ENCODE measurements around the gene PLXND1. TPM values are rescaled to one million over a fixed set of nuclear protein-coding genes. Genes with fewer than 3 reads are reported as not detected.
"Not testable (repeated sequence)": the region's sequence is repeated elsewhere in the genome, so short reads cannot be mapped to it uniquely, and the experiment has no call there.

The PLXND1 gene
- total and polyA plus RNA-seq, 8 donors, result 15.5 to 66.2 (median 28.5) TPM

DNA sequence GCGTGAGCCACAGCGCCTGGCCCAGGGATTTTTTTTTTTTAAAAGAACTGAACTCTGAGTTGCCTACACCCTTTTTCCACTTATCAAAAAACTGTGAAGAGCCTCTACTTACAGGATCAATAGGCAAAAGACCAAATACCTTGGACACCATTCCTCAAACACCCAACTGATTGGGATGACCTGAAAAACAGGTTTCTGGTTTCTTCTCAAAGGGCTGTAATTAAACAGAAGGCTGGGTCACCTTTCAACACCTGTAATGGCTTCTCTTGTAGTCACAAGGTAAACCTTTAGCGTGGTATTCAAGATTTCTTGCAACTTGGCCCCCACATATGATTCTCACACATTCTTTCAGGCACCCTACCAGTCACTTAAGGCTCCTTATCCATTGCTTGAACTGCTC lies 38.4 kb upstream of the PLXND1 start:
- H3K27ac ChIP-seq, result no peak overlapping the region
- ATAC-seq (no peak), DNase-seq (no peak), FAIRE-seq (no peak)
- H3K36me3 ChIP-seq, result no peaks in the 10 kb centered on the region
- H3K27me3 ChIP-seq, result no peaks in the 10 kb centered on the region
- no peaks in the 10 kb centered on the region for H3K4me1 ChIP-seq
- no peak overlapping the region for H3K4me3 ChIP-seq
- TF ChIP-seq, protein P1, sequence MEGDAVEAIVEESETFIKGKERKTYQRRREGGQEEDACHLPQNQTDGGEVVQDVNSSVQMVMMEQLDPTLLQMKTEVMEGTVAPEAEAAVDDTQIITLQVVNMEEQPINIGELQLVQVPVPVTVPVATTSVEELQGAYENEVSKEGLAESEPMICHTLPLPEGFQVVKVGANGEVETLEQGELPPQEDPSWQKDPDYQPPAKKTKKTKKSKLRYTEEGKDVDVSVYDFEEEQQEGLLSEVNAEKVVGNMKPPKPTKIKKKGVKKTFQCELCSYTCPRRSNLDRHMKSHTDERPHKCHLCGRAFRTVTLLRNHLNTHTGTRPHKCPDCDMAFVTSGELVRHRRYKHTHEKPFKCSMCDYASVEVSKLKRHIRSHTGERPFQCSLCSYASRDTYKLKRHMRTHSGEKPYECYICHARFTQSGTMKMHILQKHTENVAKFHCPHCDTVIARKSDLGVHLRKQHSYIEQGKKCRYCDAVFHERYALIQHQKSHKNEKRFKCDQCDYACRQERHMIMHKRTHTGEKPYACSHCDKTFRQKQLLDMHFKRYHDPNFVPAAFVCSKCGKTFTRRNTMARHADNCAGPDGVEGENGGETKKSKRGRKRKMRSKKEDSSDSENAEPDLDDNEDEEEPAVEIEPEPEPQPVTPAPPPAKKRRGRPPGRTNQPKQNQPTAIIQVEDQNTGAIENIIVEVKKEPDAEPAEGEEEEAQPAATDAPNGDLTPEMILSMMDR (IDR thresholded peaks at IDR 0.05), result no peak
- intact Hi-C loops (cut with DNase I), result loop anchor here in 1 of 3 donors (5.0 kb wide), 1 partner anchor 177 kb away; no protein-coding TSS in a partner anchor
- no peaks in the 10 kb centered on the region for H3K9me3 ChIP-seq
- 90 to 94% methylated on average over 3 of the region's 3 CpGs for WGBS, 2 donors

DNA sequence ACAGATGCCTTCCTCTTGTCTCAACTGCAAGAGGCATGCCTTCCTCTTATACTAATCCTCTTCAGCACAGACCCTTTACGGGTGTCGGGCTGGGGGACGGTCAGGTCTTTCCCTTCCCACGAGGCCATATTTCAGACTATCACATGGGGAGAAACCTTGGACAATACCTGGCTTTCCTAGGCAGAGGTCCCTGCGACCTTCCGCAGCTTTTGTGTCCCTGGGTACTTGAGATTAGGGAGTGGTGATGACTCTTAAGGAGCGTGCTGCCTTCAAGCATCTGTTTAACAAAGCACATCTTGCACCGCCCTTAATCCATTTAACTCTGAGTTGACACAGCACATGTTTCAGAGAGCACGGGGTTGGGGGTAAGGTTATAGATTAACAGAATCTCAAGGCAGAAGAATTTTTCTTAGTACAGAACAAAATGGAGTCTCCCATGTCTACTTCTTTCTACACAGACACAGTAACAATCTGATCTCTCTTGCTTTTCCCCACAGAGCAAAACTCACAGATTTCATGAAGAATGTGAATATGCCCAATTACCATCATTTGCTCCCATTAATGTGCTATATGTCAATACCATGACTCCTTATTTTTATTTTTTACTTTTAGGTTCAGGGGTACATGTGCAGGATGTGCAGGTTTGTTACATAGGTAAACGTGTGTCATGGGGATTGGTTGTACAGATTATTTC lies 35.2 kb upstream of the PLXND1 start:
- H3K27me3 ChIP-seq; FAIRE-seq; H3K4me1 ChIP-seq; H3K9me3 ChIP-seq; DNase-seq; H3K36me3 ChIP-seq; ATAC-seq; H3K4me3 ChIP-seq; H3K27ac ChIP-seq; intact Hi-C loops (cut with DNase I): not testable (repeated sequence)
- WGBS, 2 donors, result 31 to 38% methylated on average over 8 to 9 of the region's 10 CpGs

- DNase-seq; H3K9me3 ChIP-seq; ATAC-seq; H3K4me1 ChIP-seq; H3K27me3 ChIP-seq; H3K36me3 ChIP-seq; intact Hi-C loops (cut with DNase I); FAIRE-seq; H3K4me3 ChIP-seq; H3K27ac ChIP-seq: not testable (repeated sequence)
- WGBS, 2 donors, result 86 to 89% methylated on average over 7 of the region's 7 CpGs
Measured at GRCh38 chr3:129640985-129641384, 34.5 kb upstream of the PLXND1 start.

DNA sequence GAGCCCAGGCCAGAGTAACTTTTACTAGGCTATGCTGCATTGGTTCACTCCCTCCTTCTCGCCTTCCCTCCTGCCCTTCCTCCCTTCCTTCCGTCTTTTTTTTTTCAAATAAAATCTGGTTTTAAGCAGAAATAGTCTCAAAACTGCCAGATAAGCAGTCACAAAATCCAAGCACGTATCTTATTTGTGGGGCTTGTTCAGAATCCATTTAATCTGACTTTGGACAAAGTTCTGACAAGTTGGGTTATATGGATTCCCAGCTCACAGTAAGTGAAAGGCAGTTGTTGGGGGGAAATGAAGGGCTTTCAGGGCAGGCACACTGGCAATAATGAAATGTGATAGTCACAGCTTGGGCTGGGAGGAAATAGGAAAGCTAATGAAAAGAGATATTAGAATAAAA lies 32.0 kb upstream of the PLXND1 start:
- TF ChIP-seq, protein P1 (IDR thresholded peaks at IDR 0.05), result no peak
- Histone ChIP-seq H3K27me3 (no peaks in the 10 kb centered on the region), H3K9me3 (no peaks in the 10 kb centered on the region), H3K36me3 (no peaks in the 10 kb centered on the region), H3K27ac (no peak overlapping the region), H3K4me1 (no peaks in the 10 kb centered on the region), H3K4me3 (no peak overlapping the region)
- 77 to 78% methylated on average over 3 of the region's 3 CpGs for WGBS, 2 donors
- FAIRE-seq (no peak), ATAC-seq (no peak), DNase-seq (no peak)
- intact Hi-C loops (cut with DNase I), result loop anchor here (10.0 kb wide), 2 partner anchors 296 to 306 kb away; no protein-coding TSS in a partner anchor

- TF ChIP-seq, protein P1 (IDR thresholded peaks at IDR 0.05), result no peak
- intact Hi-C loops (cut with DNase I), result loop anchor here (10.0 kb wide), 2 partner anchors 299 to 309 kb away; no protein-coding TSS in a partner anchor
- WGBS, 2 donors, result 83 to 87% methylated on average over 3 of the region's 3 CpGs
- FAIRE-seq (no peak), DNase-seq (no peak), ATAC-seq (no peak)
- H3K9me3 ChIP-seq, result no peaks in the 10 kb centered on the region
- no peaks in the 10 kb centered on the region for H3K27me3 ChIP-seq
- no peak overlapping the region for H3K4me3 ChIP-seq
- H3K27ac ChIP-seq, result no peak overlapping the region
- no peaks in the 10 kb centered on the region for H3K36me3 ChIP-seq
- H3K4me1 ChIP-seq, result no peaks in the 10 kb centered on the region
Measured at GRCh38 chr3:129636082-129636481, 29.6 kb upstream of the PLXND1 start.

- Histone ChIP-seq H3K9me3 (no peaks in the 10 kb centered on the region), H3K27ac (no peak overlapping the region), H3K4me3 (no peak overlapping the region), H3K36me3 (no peaks in the 10 kb centered on the region), H3K4me1 (no peaks in the 10 kb centered on the region), H3K27me3 (no peaks in the 10 kb centered on the region)
- intact Hi-C loops (cut with DNase I), result loop anchor here (10.0 kb wide), 2 partner anchors 299 to 309 kb away; no protein-coding TSS in a partner anchor
- TF ChIP-seq, protein P1 (IDR thresholded peaks at IDR 0.05), result no peak
- 84 to 89% methylated on average over 4 of the region's 4 CpGs for WGBS, 2 donors
- DNase-seq (no peak), FAIRE-seq (no peak), ATAC-seq (no peak)
Measured at GRCh38 chr3:129635656-129636055, 29.2 kb upstream of the PLXND1 start.

Measured in pancreas (tissue), 10 donors.